NK-92 (cell line): Measurements from ENCODE around the gene FHIT.

Source experiments
- DNase-seq: peaks from one replicate; lab custom pipeline; 2025; ENCODE audit not compliant: unreplicated experiment; lab: John Stamatoyannopoulos, UW

FHIT gene

GRCh38 chr3:60147249-60147950 is 1103.9 kb downstream of the FHIT start:
- DNase-seq: no peak

GRCh38 chr3:60146121-60146520 is 1105.1 kb downstream of the FHIT start:
- no peak for DNase-seq

- DNase-seq: no peak
Measured at GRCh38 chr3:60144071-60144470, 1107.2 kb downstream of the FHIT start.

GRCh38 chr3:60142009-60142408 is 1109.2 kb downstream of the FHIT start:
- no peak for DNase-seq

GRCh38 chr3:60140160-60140559 is 1111.1 kb downstream of the FHIT start:
- DNase-seq: no peak

DNA sequence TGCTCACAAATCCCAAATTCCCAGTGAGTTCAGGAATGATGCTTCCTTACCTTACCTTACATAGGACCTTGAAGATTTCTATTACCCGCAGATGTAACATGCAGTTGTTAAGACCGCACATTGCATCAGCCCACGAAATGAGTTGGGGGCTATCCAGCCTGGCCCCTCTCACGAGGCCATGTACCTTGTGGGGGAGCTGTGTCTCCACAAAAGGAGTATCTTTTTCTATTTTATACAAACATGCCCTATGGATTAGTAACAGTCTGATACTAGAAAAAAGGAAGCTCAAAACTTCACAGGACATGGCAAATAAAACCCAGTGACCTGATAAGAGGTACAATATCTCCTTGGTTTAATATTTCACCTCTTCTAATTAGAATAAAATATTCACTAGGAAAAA is 1114.7 kb downstream of the FHIT start:
- DNase-seq: no peak

- no peak for DNase-seq
Measured at GRCh38 chr3:60135474-60135873, 1115.8 kb downstream of the FHIT start.

DNA sequence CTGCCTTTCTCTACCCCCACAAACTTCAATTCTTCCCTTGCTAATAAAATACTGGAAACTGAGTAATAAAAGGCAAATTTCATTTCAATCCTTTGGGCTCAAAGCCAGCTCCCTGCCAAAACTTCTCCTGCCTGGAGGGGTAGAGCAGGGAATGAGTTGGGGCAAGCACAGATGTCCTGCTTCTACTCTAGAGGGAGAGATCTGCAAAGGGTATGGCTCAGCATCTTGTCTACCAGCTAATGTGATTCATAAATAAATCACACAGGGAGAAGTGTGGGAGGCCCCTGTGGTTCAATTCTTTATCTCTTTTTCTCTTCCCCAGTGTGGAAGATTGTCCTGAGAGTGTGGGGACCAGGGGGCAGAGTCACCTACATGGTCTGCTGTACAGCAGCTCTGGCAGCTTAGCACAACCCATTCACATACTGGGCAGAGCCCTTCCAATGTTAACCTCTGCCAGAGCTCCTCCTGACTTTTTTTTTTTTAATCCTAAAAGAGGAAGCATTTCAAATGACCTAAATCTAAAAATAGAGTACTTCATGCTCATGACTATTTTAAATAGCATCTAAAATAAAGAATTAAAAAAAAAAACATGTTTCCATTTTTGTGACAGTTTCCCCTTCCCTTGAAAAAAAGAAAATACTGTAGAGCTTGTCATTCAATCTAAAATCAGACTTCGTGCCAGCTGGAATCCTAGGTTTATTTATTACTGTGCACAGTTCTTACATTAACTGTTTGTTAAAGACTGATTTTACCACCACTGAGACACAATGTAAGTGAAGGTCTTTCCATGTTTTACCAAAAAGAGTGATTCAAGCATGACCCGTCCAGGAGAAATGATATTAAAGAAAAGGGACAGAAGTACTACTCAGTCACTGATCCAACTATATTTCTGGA is 1117.7 kb downstream of the FHIT start:
- no peak for DNase-seq

DNA sequence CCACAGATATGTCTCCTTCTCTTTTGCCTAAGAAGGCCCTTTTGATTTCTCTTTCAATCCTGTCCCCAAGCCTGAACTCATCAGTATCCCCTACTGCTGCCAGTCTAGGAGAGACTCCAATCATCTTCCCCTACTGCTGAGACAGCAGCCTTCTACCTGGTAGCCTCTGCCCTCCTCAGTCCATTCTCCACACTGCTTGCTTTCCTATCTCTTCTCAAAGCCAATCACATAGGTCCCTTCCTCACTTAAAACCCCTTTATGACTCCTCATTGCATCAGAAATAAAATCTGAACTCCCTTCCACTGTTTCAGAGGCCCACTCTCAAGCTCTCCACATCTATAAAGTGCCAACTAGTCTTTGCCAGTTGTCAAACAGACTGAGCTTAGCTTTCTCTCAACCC is 1119.6 kb downstream of the FHIT start:
- DNase-seq: no peak

GRCh38 chr3:60126511-60127304 is 1124.5 kb downstream of the FHIT start:
- no peak for DNase-seq

GRCh38 chr3:60125686-60126085 is 1125.6 kb downstream of the FHIT start:
- DNase-seq: no peak

DNA sequence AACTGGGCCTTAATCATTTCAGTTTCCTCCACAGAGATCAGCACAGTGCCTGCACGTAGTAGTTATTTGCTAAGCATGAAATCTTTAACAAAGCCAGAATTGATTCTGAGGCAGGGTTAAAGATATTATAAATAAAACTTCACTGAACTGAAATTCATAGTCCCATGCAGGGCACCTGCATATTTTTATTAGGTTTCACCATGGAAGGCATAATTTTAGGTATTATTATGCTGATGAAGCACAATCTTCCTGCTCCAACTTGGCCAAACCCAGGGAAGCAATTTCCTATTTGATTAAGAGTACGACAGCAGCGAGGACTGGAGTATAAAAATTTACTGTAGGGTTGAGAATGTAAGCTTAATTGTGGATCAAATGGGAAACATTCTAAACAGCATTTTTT is 1131.0 kb downstream of the FHIT start:
- no peak for DNase-seq

- DNase-seq: no peak
Measured at GRCh38 chr3:60114191-60114590, 1137.1 kb downstream of the FHIT start.

DNA sequence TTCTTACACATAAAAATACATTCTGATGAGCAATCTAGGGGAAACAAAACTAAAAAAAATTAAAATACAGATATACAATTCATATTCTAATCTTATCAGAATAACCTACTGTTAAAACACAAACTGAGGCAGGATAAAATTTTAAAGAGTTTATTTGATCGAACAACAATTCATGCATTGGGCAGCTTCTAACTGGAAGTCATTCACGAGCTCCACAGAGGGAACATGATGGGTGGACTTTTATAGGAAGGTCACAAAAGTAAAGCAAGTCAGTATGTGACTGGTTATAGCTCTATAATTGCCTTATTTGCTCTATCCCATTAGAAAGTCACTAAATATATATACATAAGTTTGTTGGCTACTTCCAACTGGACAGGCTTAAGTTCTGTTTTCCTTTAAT is 1144.0 kb downstream of the FHIT start:
- DNase-seq: no peak

DNA sequence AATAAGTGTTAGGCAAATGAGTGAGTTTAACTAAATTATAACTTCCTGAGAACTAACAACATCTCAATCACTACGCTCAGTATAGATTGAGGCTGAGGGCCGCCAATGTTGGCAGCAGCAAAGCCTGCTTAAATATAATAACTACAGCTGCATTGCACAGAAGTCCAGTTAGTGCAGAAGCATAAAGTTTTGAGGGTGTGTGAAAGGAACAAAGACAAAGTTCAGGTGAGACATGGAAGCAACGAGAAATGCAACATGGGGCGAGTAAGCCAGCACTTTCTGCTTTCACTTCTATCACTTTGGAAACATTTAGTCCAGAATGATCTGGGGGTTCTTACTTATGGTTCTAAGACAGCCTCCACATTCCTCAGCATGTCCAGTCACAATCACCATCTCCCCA is 1149.1 kb downstream of the FHIT start:
- DNase-seq: no peak

DNA sequence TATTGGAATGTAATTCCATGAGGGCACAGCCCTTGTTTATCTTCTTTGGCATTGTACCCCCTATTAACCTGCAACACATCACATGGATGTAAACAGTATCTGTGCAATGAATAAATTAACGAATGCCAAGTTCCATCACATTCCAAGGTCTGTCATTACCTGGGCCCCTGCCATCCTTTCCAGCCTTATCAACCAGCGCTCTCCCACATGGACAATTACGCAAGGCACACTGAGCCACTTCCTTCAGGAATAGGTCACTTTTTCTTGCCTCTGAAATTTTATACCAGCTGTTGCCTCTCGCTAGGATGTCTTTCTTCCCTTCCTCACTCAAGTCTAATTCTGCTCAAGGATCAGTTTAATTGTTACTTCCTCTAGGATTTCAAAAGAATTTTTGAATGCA is 1149.6 kb downstream of the FHIT start:
- no peak for DNase-seq

DNA sequence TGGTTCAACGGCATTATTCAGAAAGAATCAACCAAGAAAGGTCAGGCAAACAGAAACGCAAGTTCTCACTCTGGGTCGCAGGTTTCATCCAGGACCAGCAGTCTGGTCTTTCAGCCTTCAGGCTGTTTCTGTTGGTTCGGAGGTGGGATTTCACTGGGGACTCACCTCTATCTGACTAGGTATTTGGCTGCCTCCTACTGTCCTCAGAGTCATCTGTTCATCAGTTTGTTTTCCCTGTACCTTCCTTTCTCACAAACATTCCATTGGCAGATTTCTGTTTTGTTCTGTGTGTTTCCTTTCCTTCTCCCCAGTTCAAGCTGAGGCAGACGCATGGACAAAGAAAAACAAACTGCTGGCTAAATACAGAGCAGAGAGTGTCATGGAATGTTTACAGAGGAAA is 1154.8 kb downstream of the FHIT start:
- DNase-seq: no peak

- no peak for DNase-seq
Measured at GRCh38 chr3:60095930-60096329, 1155.3 kb downstream of the FHIT start.

- no peak for DNase-seq
Measured at GRCh38 chr3:60095516-60095915, 1155.7 kb downstream of the FHIT start.

DNA sequence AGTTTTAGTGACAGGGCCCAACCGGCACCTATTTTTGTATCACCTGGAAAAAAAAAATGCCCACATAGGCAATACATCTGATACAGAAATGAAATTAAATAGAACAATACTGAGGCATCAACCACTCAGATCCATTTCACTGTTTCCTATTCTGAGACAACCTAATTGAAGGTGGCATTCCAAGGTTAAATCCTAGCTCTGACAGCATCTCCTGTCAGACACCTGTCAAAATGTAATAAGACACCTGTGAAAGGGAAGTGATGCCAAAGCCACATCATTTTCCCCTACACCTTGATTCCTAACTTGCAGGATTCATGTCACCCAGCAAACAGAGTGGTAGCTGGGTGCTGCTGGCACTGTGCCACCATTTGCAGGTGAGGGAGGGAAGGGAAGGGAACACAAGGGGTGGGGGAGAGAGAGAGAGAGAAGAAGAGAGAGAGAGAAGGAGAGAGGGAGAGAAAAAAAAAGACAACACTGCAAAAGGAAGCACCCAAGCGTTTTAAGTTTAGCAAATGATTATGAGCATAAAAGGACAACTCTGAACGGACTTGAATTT is 1156.8 kb downstream of the FHIT start:
- DNase-seq: no peak

DNA sequence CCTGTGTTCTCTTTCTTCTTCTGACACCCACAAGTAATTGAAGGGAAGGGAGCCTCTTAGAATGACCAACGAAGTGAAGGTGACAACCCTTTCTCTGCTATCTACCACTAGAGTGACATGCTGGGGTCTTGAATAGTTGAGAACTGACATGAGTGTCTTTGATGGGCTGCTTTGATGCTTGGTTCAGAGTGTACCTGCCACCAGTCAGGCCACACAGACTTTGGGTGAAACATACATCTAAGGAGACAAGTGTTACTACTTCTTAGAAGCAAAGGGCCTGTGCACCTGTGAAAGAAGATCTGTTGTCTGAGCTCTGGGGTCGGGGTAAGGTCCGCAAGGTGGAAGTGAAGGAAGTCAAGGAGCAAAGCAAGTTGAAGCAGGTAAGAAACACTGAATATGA is 1160.7 kb downstream of the FHIT start:
- no peak for DNase-seq
